T-helper 22 cell (primary cell): Measurements from ENCODE around the gene PRKN.

Experiments used
- DNase-seq: peaks from one replicate; pipeline ENCODE4 v3.0.0-alpha.2; 2020; ENCODE audit warnings: low read depth

PRKN gene

GRCh38 chr6:161590961-161591627, 1136.5 kb downstream of the PRKN start:
- DNase-seq, result no peak

- no peak for DNase-seq
These were observed 1140.7 kb downstream of the PRKN start for GRCh38 chr6:161586887-161587286.

GRCh38 chr6:161584621-161585340, 1142.8 kb downstream of the PRKN start:
- DNase-seq, result no peak

GRCh38 chr6:161584051-161584450, 1143.5 kb downstream of the PRKN start:
- no peak for DNase-seq

- DNase-seq, result no peak
These were observed 1144.0 kb downstream of the PRKN start for GRCh38 chr6:161583584-161583983.

- DNase-seq, result no peak
These were observed 1149.1 kb downstream of the PRKN start for GRCh38 chr6:161578478-161578877.

GRCh38 chr6:161575523-161576254, 1151.9 kb downstream of the PRKN start:
- no peak for DNase-seq

GRCh38 chr6:161568885-161569456, 1158.6 kb downstream of the PRKN start:
- DNase-seq, result no peak

GRCh38 chr6:161564952-161565351, 1162.6 kb downstream of the PRKN start:
- no peak for DNase-seq

GRCh38 chr6:161561908-161562307, 1165.7 kb downstream of the PRKN start:
- no peak for DNase-seq

- no peak for DNase-seq
These were observed 1170.0 kb downstream of the PRKN start for GRCh38 chr6:161557333-161558107.

GRCh38 chr6:161554883-161555282, 1172.7 kb downstream of the PRKN start:
- no peak for DNase-seq

GRCh38 chr6:161549977-161550655, 1177.5 kb downstream of the PRKN start:
- DNase-seq, result no peak

GRCh38 chr6:161548713-161549296, 1178.8 kb downstream of the PRKN start:
- no peak for DNase-seq

- DNase-seq, result no peak
These were observed 1179.9 kb downstream of the PRKN start for GRCh38 chr6:161547617-161548016.

- DNase-seq, result no peak
These were observed 1180.9 kb downstream of the PRKN start for GRCh38 chr6:161546632-161547031.

GRCh38 chr6:161545741-161546140, 1181.8 kb downstream of the PRKN start:
- DNase-seq, result no peak

- no peak for DNase-seq
These were observed 1182.6 kb downstream of the PRKN start for GRCh38 chr6:161544801-161545480.

GRCh38 chr6:161543684-161544309, 1183.8 kb downstream of the PRKN start:
- DNase-seq, result no peak
